K562 (cell line): ENCODE results near the gene ERAL1. TPM values are rescaled to one million over a fixed set of nuclear protein-coding genes. Genes with fewer than 3 reads are reported as not detected.

Source experiments
- CEBPG ChIP-seq, 3 experiments: fragments of 200-800 bp in 1 of 3; sonication (Bioruptor generic) in 1 of 3; sonication (generic) in 1 of 3; formaldehyde crosslinking in 1 of 3; IDR thresholded peaks in 2 of 3; conservative IDR thresholded peaks in 1 of 3; 2 replicates each; pipeline versions ENCODE4 v1.6.1 to v1.8.0; 2016 to 2022; ENCODE audit warnings: missing compliant biosample characterization in 2 of 3, missing genetic modification characterization in 2 of 3, mild to moderate bottlenecking in 1 of 3, missing genetic modification reagents in 1 of 3
- GATA2 ChIP-seq: sonication (generic); formaldehyde crosslinking; IDR thresholded peaks from 2 replicates; pipeline ENCODE4 v1.4.0; 2020; ENCODE audit warnings: mild to moderate bottlenecking, missing genetic modification reagents
- GATAD2A ChIP-seq: fragments of 450-650 bp; IDR thresholded peaks from 2 replicates; pipeline ENCODE4 v1.6.1; 2017
- POLR2H ChIP-seq: IDR thresholded peaks from 2 replicates; pipeline ENCODE4 v1.6.1; 2016; ENCODE audit warnings: missing genetic modification characterization, low read depth, mild to moderate bottlenecking, control low read depth, missing compliant biosample characterization, moderate library complexity
- RFX7 ChIP-seq: fragments of 250-450 bp; sonication (Bioruptor Pico); IDR thresholded peaks from 2 replicates; pipeline ENCODE4 v1.5.1; 2021; ENCODE audit warnings: mild to moderate bottlenecking
- ZNF263 ChIP-seq: sonication (generic); formaldehyde crosslinking; IDR thresholded peaks from 2 replicates; pipeline ENCODE4 v1.8.0; 2022; ENCODE audit warnings: mild to moderate bottlenecking, missing genetic modification reagents, borderline replicate concordance
- ZNF76 ChIP-seq: fragments of 250-450 bp; sonication (Bioruptor Pico); IDR thresholded peaks from 2 replicates; pipeline ENCODE4 v1.4.0; 2020; ENCODE audit warnings: mild to moderate bottlenecking, moderate library complexity, borderline replicate concordance
- polyA plus RNA-seq, 8 experiments: library from polyadenylated mRNA; depleted of rRNA in 4 of 8; stranded (reverse) in 5 of 8; unstranded in 3 of 8; fragments of >200 nt; fragmentation: Nextera tagmentation in 2 of 8; fragmentation: Illumina TruSeq in 1 of 8; extraction: Ambion mirVana in 2 of 8; extraction: Trizol in 1 of 8; gene quantifications; 2 replicates each; pipeline versions ENCODE4 v1.2.1 to v1.2.3, GENCODE V29; 2011 to 2014; ENCODE audit warnings: inconsistent platforms in 1 of 8, missing spikeins in 1 of 8
- total RNA-seq, 7 experiments: library from RNA; depleted of rRNA in 6 of 7; stranded (reverse); fragments of >200 nt in 6 of 7; fragmentation: Illumina TruSeq in 2 of 7; extraction: Trizol in 2 of 7; gene quantifications; 2 replicates each; pipeline versions ENCODE4 v1.2.1 to v1.2.3, GENCODE V29; 2011 to 2021; ENCODE audit warnings: low replicate concordance in 1 of 7
- TF ChIP-seq, protein P1 (sequence below), 3 experiments: IDR thresholded peaks in 2 of 3; conservative IDR thresholded peaks in 1 of 3; 2 replicates each; pipeline ENCODE4 v1.5.1; 2011 to 2012; ENCODE audit warnings: low read length in 3 of 3, mild to moderate bottlenecking in 3 of 3, control low read depth in 2 of 3, improper control_type of control experiment in 1 of 3, inconsistent platforms in 1 of 3, low read depth in 1 of 3, mixed read lengths in 1 of 3, moderate library complexity in 1 of 3; ENCODE audit not compliant: insufficient read depth in 2 of 3
- TF ChIP-seq, protein P2 (sequence below): fragments of 450-650 bp; IDR thresholded peaks from 2 replicates; pipeline ENCODE4 v1.6.1; 2016; ENCODE audit warnings: antibody characterized with exemption
- TF ChIP-seq, protein P3 (sequence below), 2 experiments: IDR thresholded peaks in 1 of 2; conservative IDR thresholded peaks in 1 of 2; 2 replicates each; pipeline ENCODE4 v1.6.1; 2016; ENCODE audit warnings: low read depth in 2 of 2, mild to moderate bottlenecking in 1 of 2, missing compliant biosample characterization in 1 of 2, missing genetic modification characterization in 1 of 2, moderate library complexity in 1 of 2
- TF ChIP-seq, protein P4 (sequence below): fragments of 250-450 bp; sonication (Bioruptor Pico); IDR thresholded peaks from 2 replicates; pipeline ENCODE4 v1.8.0; 2021; ENCODE audit warnings: moderate library complexity, mild to moderate bottlenecking, inconsistent platforms
- TF ChIP-seq, protein P5 (sequence below), 2 experiments: fragments of 150-350 bp in 1 of 2; IDR thresholded peaks; 2 replicates each; pipeline ENCODE4 v1.6.1; 2012 to 2016; ENCODE audit warnings: low read depth in 2 of 2, low read length in 2 of 2, mild to moderate bottlenecking in 1 of 2, moderate library complexity in 1 of 2
- TF ChIP-seq, protein P6 (sequence below): fragments of 450-650 bp; IDR thresholded peaks from 2 replicates; pipeline ENCODE4 v1.6.1; 2016; ENCODE audit warnings: mild to moderate bottlenecking

Gene ERAL1
- total and polyA plus RNA-seq, 9 of the 15 experiments (the other 6 are each of a cell fraction or from before 2014, with no cell fraction given): 37.5 to 351 (median 106) TPM

DNA sequence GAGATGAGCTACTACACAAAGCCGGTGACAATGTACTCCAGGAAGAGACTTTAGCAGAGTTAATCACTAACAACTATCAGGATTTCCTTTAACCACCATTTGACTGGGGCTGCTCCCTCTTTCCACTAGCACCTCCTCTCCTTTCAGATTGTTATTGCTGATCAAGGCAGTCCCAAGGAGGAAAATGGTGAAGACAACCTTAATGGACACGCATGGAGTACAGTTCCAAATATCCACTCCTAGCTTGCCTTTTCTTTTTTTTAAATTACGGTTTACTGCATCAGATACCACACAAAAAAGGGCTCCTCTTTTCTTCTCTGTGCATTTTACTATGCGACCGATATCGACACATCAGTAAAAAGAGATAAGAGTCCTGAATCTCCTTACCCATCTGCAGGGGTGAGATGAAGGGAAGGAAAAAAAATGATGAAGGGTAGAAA, 43.1 kb upstream of the ERAL1 start (continued):
- TF ChIP-seq ZNF263 (peak; percentile 40; the same call in 1 of the 2 replicates), CEBPG (CRISPR knock-in tag; IDR thresholded peaks at IDR 0.05) (no peak), CEBPG (tag; conservative IDR thresholded peaks at IDR 0.05 in 1 of 2, IDR thresholded peaks at IDR 0.05 in 1 of 2) (no peak), POLR2H (tag) (no peak), GATAD2A (no peak), RFX7 (CRISPR knock-in tag) (no peak), ZNF76 (CRISPR knock-in tag) (no peak), GATA2 (CRISPR knock-in tag) (peak; percentile 71)
- TF ChIP-seq, protein P1, sequence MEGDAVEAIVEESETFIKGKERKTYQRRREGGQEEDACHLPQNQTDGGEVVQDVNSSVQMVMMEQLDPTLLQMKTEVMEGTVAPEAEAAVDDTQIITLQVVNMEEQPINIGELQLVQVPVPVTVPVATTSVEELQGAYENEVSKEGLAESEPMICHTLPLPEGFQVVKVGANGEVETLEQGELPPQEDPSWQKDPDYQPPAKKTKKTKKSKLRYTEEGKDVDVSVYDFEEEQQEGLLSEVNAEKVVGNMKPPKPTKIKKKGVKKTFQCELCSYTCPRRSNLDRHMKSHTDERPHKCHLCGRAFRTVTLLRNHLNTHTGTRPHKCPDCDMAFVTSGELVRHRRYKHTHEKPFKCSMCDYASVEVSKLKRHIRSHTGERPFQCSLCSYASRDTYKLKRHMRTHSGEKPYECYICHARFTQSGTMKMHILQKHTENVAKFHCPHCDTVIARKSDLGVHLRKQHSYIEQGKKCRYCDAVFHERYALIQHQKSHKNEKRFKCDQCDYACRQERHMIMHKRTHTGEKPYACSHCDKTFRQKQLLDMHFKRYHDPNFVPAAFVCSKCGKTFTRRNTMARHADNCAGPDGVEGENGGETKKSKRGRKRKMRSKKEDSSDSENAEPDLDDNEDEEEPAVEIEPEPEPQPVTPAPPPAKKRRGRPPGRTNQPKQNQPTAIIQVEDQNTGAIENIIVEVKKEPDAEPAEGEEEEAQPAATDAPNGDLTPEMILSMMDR (IDR thresholded peaks at IDR 0.05 in 2 of 3, conservative IDR thresholded peaks at IDR 0.05 in 1 of 3; ENCODE audit: insufficient read depth in 2 of 3, low read depth in 1 of 3, low read length in 3 of 3): peak in 1 of 3 experiments; percentile 38; a peak in 2 of 6 replicates
- TF ChIP-seq, protein P2, sequence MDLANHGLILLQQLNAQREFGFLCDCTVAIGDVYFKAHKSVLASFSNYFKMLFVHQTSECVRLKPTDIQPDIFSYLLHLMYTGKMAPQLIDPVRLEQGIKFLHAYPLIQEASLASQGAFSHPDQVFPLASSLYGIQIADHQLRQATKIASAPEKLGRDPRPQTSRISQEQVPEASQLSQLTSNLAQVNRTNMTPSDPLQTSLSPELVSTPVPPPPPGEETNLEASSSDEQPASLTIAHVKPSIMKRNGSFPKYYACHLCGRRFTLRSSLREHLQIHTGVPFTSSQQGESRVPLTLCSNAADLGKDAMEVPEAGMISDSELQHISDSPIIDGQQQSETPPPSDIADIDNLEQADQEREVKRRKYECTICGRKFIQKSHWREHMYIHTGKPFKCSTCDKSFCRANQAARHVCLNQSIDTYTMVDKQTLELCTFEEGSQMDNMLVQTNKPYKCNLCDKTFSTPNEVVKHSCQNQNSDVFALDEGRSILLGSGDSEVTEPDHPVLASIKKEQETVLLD: peak; percentile 60; the same call in 1 of the 2 replicates
- TF ChIP-seq, protein P3, sequence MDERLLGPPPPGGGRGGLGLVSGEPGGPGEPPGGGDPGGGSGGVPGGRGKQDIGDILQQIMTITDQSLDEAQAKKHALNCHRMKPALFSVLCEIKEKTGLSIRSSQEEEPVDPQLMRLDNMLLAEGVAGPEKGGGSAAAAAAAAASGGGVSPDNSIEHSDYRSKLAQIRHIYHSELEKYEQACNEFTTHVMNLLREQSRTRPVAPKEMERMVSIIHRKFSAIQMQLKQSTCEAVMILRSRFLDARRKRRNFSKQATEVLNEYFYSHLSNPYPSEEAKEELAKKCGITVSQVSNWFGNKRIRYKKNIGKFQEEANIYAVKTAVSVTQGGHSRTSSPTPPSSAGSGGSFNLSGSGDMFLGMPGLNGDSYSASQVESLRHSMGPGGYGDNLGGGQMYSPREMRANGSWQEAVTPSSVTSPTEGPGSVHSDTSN (CRISPR knock-in tag; IDR thresholded peaks at IDR 0.05; ENCODE audit: low read depth): no peak
- TF ChIP-seq, protein P3 (tag; conservative IDR thresholded peaks at IDR 0.05; ENCODE audit: low read depth): peak; percentile 13; the same call in 1 of the 2 replicates
- TF ChIP-seq, protein P4, sequence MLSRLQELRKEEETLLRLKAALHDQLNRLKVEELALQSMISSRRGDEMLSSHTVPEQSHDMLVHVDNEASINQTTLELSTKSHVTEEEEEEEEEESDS (CRISPR knock-in tag): no peak
- TF ChIP-seq, protein P5, sequence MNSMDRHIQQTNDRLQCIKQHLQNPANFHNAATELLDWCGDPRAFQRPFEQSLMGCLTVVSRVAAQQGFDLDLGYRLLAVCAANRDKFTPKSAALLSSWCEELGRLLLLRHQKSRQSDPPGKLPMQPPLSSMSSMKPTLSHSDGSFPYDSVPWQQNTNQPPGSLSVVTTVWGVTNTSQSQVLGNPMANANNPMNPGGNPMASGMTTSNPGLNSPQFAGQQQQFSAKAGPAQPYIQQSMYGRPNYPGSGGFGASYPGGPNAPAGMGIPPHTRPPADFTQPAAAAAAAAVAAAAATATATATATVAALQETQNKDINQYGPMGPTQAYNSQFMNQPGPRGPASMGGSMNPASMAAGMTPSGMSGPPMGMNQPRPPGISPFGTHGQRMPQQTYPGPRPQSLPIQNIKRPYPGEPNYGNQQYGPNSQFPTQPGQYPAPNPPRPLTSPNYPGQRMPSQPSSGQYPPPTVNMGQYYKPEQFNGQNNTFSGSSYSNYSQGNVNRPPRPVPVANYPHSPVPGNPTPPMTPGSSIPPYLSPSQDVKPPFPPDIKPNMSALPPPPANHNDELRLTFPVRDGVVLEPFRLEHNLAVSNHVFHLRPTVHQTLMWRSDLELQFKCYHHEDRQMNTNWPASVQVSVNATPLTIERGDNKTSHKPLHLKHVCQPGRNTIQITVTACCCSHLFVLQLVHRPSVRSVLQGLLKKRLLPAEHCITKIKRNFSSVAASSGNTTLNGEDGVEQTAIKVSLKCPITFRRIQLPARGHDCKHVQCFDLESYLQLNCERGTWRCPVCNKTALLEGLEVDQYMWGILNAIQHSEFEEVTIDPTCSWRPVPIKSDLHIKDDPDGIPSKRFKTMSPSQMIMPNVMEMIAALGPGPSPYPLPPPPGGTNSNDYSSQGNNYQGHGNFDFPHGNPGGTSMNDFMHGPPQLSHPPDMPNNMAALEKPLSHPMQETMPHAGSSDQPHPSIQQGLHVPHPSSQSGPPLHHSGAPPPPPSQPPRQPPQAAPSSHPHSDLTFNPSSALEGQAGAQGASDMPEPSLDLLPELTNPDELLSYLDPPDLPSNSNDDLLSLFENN (IDR thresholded peaks at IDR 0.05; ENCODE audit: low read depth in 2 of 2, low read length in 2 of 2): no peak
- TF ChIP-seq, protein P6, sequence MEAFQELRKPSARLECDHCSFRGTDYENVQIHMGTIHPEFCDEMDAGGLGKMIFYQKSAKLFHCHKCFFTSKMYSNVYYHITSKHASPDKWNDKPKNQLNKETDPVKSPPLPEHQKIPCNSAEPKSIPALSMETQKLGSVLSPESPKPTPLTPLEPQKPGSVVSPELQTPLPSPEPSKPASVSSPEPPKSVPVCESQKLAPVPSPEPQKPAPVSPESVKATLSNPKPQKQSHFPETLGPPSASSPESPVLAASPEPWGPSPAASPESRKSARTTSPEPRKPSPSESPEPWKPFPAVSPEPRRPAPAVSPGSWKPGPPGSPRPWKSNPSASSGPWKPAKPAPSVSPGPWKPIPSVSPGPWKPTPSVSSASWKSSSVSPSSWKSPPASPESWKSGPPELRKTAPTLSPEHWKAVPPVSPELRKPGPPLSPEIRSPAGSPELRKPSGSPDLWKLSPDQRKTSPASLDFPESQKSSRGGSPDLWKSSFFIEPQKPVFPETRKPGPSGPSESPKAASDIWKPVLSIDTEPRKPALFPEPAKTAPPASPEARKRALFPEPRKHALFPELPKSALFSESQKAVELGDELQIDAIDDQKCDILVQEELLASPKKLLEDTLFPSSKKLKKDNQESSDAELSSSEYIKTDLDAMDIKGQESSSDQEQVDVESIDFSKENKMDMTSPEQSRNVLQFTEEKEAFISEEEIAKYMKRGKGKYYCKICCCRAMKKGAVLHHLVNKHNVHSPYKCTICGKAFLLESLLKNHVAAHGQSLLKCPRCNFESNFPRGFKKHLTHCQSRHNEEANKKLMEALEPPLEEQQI: no peak
